RPMI8226 (cell line): ENCODE results near the gene TDO2.
"Not testable (repeated sequence)": the region's sequence is repeated elsewhere in the genome, so short reads cannot be mapped to it uniquely, and the experiment has no call there.

ENCODE experiments used
- DNase-seq: peaks from one replicate; pipeline ENCODE4 v3.0.0-alpha.2; 2015

The TDO2 gene

DNA sequence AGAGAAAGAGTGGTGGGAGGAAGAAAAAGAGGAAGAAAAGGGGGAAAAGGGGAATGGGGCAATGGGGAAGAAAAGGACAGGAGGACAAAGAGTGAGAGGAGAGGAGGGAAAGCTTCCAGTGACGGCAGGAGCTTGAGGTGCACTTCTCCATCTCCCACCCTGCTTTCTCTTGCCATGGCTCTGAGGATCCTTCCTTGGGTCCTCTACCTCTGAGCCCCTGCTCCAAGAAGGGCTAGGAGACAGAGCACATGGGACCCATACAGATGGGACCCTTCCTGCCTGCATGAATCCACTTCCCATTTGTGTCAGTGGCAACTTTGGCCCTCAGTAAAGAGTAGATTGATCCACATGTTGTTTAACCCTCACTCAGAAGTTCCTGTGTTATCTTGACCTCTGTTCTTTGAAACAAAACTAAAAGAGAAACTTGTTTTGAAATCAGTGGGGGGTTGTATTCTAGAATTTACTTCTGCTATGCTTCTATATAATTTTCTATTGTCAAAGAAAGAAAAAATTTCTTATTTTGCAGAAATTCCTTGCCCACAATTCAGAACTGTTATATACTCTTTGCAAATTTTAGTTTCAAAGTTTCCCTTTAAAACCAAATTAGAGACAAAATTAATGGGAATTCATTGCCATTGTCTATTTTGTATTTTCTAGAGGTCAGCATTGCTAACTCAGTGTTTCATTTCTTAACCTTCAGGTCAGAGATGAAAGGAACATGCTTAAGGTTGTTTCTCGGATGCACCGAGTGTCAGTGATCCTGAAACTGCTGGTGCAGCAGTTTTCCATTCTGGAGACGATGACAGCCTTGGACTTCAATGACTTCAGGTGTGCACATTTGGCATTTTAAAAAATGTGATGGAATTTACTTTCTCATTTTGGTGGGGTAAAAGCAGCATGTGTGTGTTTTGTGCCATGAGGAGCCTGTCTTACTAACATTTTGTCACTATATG lies 5.0 kb downstream of the TDO2 start:
- DNase-seq: peak; percentile 53

DNA sequence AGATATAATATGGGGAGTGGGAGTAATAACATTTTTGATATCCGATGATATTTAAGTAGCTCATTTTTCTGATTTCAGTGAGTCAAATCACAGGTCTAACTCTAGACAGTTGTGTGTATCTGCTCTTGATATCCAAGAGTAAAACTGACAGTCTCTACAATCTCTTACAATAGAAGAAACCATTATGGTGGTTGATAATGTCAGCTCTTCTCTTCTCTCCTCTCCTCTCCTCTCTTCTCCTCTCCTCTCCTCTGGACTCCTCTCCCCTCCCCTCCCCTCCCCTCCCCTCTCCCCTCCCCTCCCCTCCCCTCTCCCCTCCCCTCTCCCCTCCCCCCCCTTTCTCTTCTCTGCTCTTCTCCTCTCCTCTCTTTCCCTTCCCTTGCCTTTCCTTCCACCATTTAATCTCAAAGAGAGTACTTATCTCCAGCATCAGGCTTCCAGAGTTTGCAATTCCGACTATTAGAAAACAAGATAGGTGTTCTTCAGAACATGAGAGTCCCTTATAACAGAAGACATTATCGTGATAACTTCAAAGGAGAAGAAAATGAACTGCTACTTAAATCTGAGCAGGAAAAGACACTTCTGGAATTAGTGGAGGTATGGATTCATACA lies 6.2 kb downstream of the TDO2 start:
- DNase-seq: no peak

DNA sequence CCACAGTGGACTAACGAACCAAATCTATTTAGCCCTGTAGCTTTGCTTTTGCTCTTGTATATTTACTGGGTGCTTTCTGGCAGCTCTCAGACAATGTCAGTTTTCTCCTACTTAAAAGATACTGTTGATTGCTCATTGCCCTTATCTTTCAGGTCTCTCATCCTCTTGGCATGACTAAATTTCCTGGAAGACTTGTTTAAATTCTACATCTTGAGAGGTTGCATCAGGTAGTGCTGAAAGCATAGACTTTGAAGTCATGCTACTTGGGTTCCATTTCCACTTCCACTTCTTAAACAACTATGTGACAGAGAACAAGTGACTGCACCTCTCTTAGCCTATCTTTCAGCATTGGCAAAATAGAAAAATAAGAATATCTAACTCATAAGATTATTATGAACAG lies 8.4 kb downstream of the TDO2 start:
- DNase-seq: no peak

DNA sequence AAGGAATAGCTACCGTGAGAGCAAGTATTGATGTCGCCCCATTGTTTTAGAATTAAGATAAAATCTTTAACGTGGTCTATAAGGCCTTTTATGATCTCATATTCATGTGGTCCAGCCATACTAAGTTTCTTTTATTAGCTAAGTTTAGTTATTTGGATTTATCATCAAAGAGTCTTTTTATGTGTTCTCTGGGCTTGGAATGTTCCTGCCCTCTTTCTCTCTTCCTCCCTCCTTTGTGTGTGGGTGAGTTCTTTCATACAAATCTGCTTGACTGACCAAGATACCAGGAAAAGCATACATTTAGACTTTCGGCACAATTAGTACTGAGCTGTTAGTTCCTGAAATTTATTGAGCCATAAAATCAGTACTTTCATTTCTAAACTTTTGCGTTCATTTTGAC lies 11.3 kb downstream of the TDO2 start:
- DNase-seq: no peak

DNA sequence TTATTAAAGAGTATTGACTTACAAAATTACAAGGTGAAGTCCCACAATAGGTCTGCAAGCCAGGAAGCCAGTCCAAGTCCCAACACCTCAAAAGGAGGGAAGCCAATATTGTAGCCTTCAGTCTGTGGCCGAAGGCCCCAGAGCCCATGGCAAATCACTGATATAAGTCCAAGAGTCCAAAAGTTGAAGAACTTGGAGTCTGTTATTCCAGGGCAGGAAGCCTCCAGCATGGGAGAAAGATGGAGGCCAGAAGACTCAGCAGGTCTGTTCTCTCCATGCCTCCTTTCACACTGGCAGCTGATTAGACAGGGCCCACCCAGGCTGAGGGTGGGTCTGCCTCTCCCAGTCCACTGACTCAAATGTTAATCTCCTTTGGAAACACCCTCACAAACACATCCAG lies 18.1 kb downstream of the TDO2 start:
- DNase-seq: no peak

DNA sequence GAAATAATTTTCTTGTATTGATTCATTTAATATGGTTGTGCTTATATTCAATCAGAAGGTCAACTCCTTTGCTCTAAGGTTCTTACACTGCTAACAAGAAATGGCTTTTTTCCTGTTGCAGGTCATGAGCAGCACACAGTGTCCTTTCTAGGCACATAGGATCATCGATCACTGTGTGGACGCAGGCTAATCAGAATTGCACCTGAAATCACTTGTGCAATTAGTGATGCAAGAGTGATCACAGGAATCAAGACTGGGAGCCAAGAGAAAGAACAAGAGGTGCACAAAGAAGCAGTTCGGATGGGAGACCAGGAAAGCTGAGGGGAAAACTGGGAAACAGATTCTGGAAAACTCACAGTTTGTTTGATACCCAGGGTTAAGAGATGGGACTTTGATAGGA lies 21.1 kb downstream of the TDO2 start:
- no peak for DNase-seq

DNA sequence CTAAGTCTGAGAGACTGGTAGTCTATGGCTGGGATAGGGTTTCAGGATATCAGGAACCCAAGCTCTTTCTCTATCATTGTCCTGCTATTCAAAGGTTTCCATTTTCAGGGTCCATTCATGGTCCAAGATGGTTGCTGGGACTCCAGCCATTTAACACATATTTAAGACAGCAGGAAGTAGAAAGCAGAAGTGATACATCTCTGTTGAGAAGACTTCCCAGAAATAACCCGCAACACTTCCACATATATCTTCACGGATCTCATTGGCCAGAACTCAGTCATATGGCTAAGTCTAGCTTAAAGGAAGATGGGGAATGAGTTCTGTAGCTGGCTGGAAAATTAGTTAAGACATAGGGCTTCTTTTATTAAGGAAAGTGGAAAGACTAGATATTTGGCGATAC lies 26.3 kb downstream of the TDO2 start:
- DNase-seq: no peak

DNA sequence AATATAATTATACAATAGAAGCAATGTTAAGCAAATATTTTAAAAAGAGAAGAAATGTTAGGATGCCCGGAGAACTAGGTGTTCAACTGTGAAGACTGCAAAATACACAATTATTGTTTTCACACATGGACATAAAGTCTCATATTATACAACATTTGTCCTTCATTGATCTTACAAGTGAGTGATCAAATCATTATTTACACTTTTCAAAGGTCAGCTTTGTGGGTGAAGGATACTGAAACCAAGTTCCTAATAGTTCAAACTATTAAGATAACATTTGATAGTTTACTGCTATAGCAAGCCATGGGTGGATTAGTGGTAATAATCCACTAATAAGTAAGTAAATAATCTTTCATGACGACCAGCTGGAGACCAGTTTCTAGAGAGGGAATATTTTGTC lies 26.8 kb downstream of the TDO2 start:
- DNase-seq: no peak

DNA sequence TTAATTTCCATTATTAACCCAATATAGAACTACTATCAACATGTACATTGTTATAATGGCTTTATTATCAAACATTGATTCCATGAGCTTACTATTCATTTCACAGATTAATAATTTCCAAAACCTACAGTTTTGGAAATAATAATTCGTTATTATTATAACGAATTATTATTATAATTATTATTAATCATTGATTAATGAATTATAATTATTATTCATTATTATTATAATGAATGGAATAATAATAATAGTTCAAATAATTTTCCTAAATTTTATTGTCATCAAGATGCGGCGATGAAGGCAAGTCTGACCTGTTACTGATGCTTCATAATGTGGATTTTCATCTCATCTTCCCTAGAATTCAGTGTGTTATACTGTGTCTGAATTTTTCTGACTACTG lies 28.1 kb downstream of the TDO2 start:
- DNase-seq: no peak

DNA sequence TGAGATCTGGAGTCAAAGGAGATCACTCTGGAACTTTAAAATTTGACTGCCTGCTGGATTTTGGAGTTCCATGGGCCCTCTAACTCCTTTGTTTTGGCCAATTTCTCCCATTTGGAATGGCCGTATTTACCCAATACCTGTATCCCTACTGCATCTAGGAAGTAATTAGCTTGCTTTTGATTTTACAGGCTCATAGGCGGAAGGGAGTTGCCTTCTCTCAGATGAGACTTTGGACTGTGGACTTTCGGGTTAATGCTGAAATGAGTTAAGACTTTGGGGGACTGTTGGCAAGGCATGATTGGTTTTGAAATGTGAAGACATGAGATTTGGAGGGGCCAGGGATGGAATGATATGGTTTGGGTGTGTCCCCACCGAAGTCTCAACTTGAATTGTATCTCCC lies 31.1 kb downstream of the TDO2 start:
- DNase-seq: not testable (repeated sequence)

DNA sequence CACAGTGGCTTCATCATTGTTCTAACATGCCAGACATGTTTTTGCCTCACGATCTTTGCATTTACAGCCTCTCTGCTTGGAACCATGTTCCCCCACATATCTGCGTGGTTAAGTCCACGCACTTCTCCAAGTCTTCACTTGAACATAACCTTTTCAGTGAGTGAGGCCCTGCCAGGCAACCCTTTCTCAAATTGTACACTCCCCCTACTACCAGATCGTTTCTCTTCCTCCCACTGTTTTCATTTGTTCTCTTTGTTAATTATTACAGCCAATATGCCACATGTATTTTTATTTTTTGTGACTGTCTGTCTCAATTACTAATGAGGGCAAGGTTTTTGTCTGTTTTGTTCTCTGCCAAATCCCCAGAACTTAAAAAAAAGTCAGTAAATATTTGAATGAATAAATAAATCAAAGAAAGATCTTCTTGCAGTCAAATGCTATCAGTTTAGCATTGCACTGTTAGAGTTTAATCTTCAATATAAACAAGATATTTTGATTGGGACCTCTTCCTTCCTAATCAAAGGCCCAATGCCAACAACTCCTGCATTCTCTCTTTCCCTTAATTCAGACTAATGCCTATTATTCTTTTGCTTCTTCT lies 32.0 kb downstream of the TDO2 start:
- DNase-seq: no peak

DNA sequence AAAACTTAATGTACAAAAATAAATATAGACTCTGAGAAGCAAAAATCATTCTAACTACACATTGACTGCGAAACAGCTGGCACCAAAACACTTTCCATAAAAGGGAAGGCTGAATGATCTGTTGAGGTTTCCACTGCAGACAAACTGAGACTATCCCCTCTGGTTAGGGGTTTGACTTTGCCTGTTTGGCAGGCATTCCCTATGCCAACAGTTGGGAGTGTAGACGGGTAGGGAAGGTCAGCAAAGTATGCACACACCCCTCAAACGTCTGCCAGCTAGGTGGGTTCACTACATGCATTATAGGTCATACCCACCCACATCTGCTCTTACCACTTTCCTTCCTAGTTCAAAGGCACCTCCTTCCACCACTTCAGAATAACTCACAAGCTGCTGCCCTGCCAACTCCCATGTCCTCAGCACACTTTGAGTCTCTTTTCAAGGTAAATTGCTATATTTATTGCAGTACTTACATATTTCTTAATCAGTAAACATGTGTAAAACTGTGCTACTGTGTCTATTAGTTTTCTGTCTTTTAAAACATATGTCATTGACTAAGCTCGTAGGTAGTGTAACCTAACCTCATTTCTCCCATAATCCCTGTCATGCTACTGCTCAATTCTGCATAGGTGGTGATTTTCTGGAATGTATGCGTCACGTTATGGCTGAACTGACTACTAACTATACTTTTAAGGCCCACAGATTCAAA lies 37.7 kb downstream of the TDO2 start:
- DNase-seq: no peak

DNA sequence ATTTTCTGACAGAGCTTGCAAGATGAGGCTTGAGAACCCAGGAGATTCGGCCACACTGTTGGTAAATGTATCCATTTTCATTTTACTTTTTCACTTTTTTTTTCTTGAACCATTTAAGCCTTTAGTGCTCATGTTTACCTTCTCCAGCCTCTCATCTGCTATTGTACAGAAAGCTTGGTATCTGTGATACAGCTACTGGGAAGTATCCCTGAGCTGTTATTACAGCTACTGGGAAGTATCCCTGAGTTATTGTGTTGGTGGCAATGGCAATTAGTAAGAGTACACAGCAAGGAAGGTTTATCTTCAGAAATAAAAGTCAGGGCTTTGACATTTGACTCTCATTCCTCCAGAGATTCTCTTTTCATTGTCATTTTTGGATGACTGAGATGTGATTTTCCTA lies 38.3 kb downstream of the TDO2 start:
- no peak for DNase-seq

DNA sequence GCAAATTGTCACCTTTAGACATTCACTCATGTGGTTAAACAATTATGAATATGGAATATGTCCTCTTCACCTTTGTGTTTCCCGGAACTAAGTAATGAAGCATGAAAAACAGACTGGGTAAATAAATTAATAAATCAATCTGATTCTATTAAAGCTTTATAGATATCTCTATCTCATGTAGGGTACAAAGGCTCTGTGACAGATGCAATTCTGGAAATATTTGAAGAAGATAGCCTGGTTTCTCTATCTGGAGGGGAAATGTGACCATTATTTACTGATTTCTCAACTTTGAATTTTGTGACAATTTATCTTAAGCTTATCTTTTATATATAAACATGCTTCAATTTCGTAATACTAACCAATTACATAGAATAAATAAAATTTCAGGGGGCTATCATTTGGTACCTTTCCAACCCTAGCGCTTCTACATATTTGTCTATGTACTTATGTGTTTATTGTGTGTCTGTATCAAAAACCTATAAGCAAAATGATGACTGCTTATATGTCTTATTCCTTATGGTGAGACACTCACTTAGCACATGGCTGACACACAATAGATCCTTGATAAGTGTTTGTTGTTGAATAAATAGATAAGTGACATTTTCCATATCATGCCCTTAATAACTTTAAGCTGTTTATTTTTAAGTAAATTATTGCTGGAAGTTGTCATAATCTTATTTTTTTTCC lies 40.3 kb downstream of the TDO2 start:
- DNase-seq: no peak

DNA sequence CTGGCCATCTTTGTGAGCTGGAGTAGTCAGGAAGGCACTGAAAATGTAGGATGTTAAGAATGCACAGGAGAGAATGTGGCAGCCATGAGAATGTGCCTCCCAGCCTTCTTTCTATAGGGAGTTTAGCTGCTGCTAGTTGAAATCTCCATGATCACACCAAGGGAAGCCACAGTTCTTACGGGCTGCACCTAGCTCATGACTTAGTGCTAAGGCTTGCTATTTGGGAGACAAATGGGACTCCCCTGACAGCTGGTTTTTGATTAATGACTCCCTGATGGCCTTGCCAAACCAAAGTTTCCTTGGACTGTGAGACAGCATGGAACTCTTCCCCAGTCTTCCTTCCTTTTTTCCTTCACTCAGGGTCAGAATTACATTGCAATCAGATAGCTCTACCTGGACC lies 41.0 kb downstream of the TDO2 start:
- DNase-seq: no peak

DNA sequence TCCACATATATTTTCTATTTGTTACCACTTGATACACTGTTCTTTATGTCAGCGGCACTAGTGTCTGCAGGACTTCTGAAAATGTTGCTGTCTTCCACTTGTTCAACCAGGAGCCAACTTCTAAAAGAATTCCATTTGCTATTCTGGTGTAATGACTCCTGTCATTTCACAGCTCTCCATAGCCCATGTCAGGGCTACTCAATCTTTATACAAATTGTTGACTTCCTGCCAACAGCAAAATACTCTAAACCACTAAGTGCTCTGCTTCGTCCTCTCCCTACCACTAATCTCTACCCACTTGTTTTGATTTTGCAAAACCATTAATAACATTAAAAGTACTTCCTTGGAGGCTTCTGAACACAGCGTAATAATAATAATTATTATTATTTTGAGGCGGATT lies 43.0 kb downstream of the TDO2 start:
- DNase-seq: no peak

DNA sequence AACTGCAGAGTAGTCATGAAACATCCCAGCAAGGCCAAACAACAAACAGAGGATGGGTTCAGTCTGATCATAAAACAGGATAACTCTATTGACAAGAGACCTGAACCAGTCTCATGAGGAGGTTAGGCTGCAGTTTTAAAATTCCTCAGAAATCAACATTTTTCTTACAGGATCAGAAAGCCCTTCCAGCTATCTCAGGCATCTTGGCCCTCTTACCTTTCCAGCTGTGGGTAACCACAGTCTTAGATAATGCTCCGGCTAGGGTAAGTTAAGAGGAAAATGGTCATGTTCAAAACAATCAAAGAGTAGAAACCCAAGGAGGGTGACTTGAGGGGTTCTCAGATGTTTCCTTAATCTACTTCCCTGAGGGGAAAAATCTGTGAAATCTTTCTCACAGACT lies 45.0 kb downstream of the TDO2 start:
- DNase-seq: no peak

DNA sequence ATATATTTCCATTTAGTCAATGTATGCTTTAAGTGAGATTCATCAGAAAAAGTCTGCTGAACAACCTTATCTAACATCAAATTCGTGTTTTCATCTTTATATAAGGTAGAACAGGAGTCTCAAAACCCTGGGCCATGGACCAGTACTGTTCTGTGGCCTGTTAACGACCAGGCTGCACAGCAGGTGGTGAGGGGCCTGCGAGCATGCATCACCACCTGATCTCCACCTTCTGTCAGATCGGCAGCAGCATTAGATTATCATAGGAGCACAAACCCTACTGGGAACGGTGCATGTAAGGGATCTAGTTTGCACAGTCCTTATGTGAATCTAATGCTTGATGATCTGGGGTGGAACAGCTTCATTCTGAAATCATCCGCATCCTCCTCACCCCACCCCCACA lies 47.0 kb downstream of the TDO2 start:
- no peak for DNase-seq

DNA sequence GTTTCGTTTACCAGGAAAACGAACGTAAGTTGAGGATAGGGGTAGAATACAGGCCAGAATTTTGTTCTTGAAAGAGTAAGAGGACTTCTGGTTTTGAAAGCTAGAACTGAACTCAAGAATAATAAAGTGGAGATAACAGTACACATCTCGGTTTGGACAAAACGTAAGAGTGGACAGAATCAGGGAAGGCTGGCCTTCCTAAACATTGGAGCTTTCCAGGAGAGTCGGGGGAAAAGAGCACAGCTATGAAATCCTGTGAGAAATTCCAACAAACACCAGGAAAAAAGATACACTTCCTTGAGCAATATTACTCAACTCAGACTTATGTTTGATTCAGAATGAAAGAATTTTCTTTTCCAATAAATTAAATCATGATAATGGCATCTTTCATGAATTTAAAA lies 49.0 kb downstream of the TDO2 start:
- DNase-seq: no peak

DNA sequence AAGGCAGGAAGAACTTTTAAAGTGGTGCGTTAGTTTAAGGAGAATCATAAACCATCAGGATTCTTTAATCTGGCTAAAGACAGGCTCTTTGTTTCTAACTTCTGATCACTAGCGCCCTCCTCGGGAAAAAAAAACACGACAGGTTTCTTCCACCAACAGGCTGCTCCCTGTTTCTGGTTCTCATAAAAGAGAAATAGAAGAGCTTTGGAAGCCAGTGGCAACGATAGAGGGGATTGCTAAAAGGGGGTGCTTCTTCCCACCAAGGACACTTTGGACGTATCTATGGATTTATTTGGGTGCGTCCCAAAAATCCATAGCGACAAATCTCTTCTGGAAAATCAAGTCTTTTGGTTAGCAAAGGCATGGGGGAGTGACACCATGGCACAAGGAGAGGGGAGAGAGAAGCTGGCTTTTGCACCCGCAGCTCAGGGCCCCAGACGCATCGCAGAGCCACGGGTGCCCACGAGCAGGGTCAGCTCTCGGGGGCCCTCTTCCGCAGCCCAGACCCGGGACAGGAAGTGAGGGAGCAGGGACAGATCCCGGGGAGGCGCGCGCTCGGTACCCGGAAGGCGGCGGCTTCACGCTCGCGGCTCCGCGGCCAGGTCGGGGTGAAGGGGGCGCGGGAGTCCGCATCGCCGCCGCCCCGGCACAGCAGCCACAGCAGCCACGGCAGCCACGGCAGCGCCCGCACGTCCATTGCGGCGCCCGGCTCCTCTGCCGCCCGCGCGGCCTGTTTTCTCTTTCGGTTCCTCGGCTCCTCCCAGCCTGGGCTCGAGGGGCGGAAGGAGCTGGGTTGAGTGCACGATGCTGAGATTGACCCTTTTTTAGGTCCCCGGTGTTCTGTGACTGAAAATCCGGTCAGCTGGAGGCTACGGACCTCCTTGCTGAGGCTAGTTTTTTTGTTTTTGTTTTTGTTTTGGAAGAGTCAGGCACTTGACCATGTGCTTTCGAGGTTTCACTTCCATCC lies 49.9 kb downstream of the TDO2 start, which contains the start of gene CTSO:
CTSO (minus strand) TSS at position 716 of the 967 bp plus-strand sequence; CDS start at position 697, 19 bp downstream.
- DNase-seq: peak; percentile 69

DNA sequence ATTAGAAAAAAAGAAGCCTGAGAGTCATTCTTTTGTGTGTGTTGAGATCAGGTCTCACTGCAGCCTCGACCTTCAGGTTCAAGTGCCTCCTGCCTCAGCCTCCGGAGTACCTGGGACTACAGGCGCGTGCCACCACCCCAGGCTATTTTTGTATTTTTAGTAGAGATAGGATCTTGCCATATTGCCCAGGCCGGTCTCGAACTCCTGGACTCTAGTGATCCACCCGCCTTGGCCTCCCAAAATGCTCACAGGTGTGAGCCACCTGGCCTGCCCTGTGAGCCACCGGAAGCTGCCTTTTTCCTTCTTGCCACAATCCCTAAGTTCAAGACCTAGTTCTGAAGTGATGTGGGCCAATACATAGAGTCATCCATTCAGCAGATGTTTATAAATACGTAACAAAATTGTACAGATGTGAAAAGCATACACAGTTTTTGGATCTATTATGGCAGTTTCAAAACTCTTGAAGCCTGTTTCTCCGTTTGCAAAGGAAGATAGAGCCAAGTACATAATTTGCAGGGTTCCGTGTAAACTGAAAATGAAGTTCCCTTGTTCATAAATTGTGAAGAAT lies 50.7 kb downstream of the TDO2 start:
- DNase-seq: no peak
